Measurements from ENCODE around the gene OVCA2.
A peak's percentile ranks its signal among the peaks of the same experiment; 100 is the strongest.

The OVCA2 gene

DNA sequence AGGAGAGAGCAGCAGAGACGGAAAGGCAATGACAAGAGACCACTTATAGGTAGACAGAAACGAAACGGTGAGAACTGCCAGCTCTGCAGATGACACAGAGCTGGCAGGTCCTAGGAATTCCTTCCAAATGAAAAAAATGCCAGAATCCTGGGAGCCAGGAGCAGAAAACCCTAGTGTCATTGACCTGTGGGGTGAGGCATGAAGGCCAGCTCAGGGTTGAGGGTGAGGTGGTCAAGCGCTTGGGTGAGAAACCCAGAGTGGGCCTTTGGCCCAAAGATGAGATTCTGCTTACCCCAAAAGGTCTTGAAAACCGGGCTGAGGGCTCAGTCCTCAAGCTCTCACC, 22.3 kb downstream of the OVCA2 start:
- no peak for TF ChIP-seq CTCF (IDR thresholded peaks at IDR 0.05; ENCODE audit: insufficient read depth, low read depth, low read length, missing control alignments)
- no peak for DNase-seq (ENCODE audit: low read depth)
- no peak overlapping the region for H3K4me3 ChIP-seq (ENCODE audit: low read depth, low read length)

- DNase-seq (ENCODE audit: low read depth) = no peak
- H3K4me3 ChIP-seq (ENCODE audit: low read depth, low read length) = no peak overlapping the region
- TF ChIP-seq CTCF (IDR thresholded peaks at IDR 0.05; ENCODE audit: insufficient read depth, low read depth, low read length, missing control alignments) = no peak
Measured at GRCh38 chr17:2064520-2064971, 22.7 kb downstream of the OVCA2 start.

- DNase-seq (ENCODE audit: low read depth) = peak; percentile 81
- H3K4me3 ChIP-seq (ENCODE audit: low read depth, low read length) = no peak overlapping the region
- peak; percentile 64 for TF ChIP-seq CTCF (IDR thresholded peaks at IDR 0.05; ENCODE audit: insufficient read depth, low read depth, low read length, missing control alignments)
Measured at GRCh38 chr17:2064980-2065785, 23.4 kb downstream of the OVCA2 start.

DNA sequence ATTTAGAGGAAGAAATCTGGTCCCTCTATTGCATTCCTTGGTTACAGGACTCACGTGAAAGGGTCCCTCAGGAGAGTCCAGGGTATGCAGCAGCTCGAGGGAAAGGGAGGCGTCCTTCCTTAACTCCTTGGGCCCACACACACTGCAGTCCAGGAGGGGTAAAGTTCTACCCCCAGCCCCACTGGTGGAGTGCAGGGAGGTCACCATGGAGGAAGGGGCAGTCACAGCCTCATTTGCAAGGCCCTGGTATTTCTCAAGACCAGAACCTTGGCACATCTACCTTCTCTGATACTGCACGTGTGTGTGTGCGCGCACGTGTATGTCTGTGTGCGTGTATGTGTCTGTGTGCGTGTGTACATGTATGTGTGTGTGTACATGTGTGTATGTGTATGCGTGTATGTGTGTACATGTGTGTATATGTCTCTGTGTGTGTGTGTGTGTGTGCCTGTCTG, 24.2 kb downstream of the OVCA2 start:
- no peak for DNase-seq (ENCODE audit: low read depth)
- no peak for TF ChIP-seq CTCF (IDR thresholded peaks at IDR 0.05; ENCODE audit: insufficient read depth, low read depth, low read length, missing control alignments)
- H3K4me3 ChIP-seq (ENCODE audit: low read depth, low read length) = no peak overlapping the region

DNA sequence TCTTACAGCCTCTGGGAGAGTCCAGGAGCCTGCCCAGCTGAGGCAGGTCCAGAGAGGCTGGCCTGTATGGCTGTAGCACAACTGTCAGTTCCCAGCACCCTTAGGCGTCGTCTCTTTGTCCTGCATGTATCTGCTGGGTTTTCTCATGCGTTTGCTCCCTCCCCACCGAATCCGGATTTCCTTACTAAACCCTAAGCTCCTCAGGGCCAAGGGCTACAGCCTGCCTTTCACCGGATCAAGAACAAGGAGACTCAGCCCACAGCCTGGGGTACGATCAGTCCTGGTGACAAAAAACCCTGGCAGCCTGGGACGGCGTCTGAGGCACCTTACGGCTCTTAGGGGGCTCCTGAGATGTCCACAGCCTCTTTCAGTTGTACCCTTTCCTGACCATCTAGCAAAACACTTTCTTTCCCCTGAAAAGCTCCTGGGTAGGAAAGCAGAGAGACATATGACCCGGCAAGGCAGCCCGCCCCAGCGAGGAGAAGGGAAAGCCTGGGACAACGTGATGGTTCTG, 25.3 kb downstream of the OVCA2 start:
- no peak overlapping the region for H3K4me3 ChIP-seq (ENCODE audit: low read depth, low read length)
- no peak for DNase-seq (ENCODE audit: low read depth)

GRCh38 chr17:2067608-2068024, 25.8 kb downstream of the OVCA2 start:
- H3K4me3 ChIP-seq (ENCODE audit: low read depth, low read length) = no peak overlapping the region

More for the DNA sequence above, 25.3 kb downstream of the OVCA2 start:
- no peak for TF ChIP-seq CTCF (IDR thresholded peaks at IDR 0.05; ENCODE audit: insufficient read depth, low read depth, low read length, missing control alignments)

More at GRCh38 chr17:2067608-2068024, 25.8 kb downstream of the OVCA2 start:
- TF ChIP-seq CTCF (IDR thresholded peaks at IDR 0.05; ENCODE audit: insufficient read depth, low read depth, low read length, missing control alignments) = no peak
- DNase-seq (ENCODE audit: low read depth) = no peak
